GM21381 (cell line): Measurements from ENCODE around the gene PTH1R.

Experiments
- ATAC-seq: cut with Tn5 transposase; IDR thresholded peaks from one replicate; pipeline ENCODE4 v1.9.1; 2021; ENCODE audit warnings: mild to moderate bottlenecking, moderate library complexity; ENCODE audit not compliant: unreplicated experiment

The PTH1R gene

DNA sequence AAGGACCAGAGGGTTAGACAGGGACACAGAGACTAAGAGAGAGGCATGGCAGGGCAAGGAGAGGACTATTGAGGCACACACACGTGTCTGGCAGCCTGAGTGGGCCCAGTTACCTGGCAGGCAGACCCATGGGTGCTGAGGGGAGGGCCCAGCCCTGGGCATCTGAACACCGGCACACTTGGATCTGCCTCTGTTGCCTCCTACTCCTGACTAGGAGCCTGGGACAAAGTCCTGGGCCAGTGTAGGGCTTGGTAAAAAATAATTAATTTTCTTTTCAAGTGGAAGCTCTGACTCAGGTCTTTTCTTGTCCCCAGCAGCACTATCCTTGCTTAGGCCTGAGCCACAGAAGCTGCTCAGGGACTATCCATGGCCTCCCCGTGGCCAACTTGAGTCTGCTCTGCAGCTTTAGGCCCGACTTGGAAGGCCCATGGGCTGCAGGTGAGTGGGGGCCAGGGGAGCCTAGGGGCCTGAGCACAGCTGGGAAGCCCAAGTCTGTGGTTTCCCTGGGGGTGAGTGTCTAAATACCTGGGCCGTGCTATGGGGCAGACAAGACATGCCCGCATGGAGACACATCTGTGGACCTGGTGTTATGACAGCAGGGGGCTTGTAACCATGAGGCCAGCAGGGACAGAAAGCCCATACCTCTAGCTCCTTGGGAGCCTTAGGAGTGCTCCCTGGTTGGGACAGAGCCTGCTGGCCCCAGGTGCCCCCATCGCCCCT is at the start of gene PTH1R:
TSS of gene PTH1R (plus strand) at position 316 of the 720 bp plus-strand sequence. CDS start 5,839 bp downstream, outside the sequence.
- no peak for ATAC-seq

GRCh38 chr3:46829699-46830208 is 47.8 kb upstream of the PTH1R start:
- ATAC-seq = peak; percentile 89

DNA sequence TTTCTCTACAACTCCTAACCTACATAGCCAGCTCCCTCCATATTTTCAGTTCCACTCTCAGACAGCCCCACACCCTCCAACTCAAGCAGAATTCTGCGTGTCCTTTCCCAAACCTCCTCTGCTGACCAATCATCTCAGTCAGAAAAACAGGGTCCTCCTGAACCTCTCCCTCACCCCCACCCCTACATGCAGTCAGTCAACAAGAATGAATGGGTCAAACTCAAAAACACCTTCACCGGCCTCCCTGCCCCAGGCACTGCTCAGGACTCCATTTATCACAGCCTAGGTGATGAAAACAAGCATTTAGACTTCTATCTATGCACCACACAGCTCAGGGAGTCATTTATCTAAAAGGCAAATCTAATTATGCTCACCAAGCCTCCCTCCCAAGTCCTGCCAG is 46.7 kb upstream of the PTH1R start:
- no peak for ATAC-seq

GRCh38 chr3:46831316-46831715 is 46.2 kb upstream of the PTH1R start:
- ATAC-seq = no peak

DNA sequence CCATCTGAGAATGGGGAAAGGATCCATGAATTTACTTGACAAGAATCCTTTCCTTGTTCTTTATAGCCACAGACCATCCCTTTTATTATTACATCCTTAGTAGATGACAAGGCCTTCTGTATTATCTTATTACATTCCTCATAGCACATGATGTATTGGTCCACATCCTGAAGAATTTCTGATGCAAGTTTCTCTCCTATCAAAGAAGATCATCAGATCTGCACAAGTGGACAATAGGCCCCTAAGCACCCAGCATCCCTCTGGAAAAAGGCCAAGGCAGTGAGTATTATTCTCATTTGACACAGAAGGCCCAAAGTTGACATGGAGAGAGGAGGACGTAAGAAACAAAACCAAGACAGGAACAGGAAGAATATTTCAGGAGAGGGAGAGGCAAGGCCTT is 45.7 kb upstream of the PTH1R start:
- no peak for ATAC-seq

DNA sequence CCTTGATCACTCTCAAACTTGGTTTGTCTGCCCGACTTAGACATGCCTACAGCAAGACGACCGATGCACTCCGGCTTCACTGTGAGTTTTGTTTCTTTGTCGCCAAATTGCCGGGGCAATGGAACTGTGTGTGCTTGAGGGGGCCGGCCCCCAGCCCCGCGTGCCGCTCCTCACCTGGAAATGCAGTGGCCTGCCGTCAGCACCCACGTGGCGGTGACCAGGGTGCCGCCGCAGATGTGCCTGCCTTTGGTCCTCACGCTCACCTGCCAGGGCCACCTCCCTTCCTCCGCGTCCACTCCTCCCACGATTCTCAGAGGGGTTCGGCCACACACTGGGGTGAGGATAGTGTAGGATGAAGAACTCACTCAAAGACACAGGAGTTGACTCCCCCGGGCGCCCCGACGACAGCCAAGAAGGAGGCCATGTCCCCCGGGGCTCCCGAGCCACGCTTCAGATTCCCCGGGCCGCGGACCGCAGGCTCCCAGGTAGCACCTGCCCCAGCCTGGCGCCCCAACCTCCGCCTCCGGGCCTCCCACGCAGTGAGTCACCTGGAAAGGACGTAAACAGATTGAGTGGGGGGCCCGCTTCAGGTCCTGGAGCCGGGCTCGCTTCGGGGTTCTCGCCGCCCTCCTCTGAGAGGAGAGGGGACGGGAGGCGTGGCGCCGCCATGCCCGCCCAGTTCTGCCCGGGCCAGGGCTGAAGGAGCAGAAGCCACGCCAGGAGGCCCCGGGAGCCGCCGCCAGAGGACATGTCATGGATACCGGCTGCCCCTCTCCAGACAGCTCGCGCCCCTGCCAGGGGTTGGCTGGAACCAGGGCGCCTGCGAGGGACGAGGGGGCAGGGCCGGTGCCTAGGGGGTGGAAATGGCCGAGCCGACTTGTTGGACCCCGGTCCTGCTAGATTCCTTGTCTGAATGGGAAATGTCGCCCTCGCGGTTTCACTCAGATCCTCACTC is 43.9 kb upstream of the PTH1R start:
- no peak for ATAC-seq

DNA sequence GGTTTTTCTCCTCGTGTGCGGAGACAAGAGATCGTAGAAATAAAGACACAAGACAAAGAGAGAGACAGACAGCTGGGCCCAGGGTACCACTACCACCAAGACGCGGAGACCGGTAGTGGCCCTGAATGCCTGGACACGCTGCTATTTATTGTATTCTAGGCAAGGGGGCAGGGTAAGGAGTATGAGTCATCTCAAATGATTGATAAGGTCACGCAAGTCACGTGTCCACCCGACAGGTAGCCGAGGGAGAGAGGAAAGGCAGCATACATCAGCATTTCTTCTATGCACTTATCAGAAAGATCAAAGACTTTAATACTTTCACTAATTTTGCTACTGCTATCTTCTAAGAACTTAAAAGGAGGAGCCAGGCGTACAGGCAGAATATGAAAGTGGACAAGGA is 42.5 kb upstream of the PTH1R start:
- ATAC-seq = no peak

- ATAC-seq = no peak
These were observed 42.0 kb upstream of the PTH1R start for GRCh38 chr3:46835491-46835890.

GRCh38 chr3:46838301-46838700 is 39.2 kb upstream of the PTH1R start:
- ATAC-seq = no peak

- no peak for ATAC-seq
These were observed 37.0 kb upstream of the PTH1R start for GRCh38 chr3:46840491-46840890.

GRCh38 chr3:46843508-46843907 is 34.0 kb upstream of the PTH1R start:
- no peak for ATAC-seq

DNA sequence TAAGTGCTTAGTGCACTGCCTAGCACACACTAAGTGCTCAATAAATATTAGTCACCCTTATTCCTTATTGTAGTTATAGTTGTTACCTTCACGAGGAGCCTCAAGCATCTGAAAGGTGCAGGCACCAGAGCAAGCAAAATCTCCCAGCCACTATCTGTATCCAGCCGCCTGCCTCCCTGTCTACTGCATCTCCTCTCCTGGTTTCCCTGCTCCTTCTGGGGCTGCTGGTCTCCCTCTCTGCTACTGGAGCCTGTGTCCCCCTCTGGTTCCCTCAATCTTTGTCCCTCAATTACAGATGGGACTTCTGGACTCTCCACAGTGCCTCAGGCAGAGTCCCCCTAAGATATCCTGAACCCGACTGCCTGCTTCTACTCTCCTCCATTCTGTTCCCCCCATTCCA is 33.1 kb upstream of the PTH1R start:
- no peak for ATAC-seq

GRCh38 chr3:46844881-46845312 is 32.6 kb upstream of the PTH1R start:
- no peak for ATAC-seq

GRCh38 chr3:46845397-46845859 is 32.1 kb upstream of the PTH1R start:
- no peak for ATAC-seq

GRCh38 chr3:46845860-46846623 is 31.5 kb upstream of the PTH1R start:
- peak; percentile 62 for ATAC-seq

DNA sequence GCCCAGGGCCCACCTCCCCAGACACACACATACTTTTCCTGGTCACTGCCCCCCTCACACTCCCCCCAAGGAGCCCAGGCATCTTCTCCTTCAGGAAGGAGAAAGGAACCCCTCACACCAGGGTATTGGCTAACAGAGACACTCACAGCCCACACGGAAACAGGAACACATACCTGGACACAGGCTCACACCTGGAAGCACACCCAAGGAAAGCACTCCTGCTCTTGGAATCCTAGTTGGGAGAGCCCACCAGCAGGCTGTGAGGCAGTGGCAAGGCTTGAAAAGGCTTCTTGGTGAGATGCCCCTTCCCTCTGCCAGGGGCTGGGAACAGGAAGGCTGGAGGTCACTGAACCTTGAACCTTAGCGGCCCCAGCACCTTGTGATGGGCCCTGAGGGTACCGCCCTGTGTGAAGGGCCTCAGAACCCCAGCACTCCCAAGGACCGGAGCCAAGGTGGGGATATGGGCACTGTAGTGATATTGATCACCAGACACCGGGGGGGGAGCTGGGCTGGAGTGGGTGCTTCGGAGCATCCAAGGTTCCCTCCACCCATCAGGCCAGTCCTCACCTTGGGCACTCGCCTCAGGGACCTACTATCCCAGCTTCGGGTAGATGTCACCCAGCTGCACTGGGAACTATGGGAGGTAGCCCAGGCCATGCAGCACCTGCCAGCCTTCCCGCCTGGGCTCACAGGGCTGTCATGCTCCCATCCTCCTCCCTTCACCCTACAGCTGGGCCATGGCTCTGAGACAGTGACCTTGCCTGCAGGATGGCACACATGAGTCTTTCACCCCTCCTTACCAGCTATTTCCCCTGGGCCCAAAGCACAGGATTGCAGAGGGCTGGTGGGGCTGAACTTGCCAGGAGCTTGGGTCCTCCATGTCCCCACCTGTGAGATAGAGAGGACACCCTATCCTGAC is 30.6 kb upstream of the PTH1R start:
- no peak for ATAC-seq

- no peak for ATAC-seq
These were observed 29.8 kb upstream of the PTH1R start for GRCh38 chr3:46847744-46848143.

DNA sequence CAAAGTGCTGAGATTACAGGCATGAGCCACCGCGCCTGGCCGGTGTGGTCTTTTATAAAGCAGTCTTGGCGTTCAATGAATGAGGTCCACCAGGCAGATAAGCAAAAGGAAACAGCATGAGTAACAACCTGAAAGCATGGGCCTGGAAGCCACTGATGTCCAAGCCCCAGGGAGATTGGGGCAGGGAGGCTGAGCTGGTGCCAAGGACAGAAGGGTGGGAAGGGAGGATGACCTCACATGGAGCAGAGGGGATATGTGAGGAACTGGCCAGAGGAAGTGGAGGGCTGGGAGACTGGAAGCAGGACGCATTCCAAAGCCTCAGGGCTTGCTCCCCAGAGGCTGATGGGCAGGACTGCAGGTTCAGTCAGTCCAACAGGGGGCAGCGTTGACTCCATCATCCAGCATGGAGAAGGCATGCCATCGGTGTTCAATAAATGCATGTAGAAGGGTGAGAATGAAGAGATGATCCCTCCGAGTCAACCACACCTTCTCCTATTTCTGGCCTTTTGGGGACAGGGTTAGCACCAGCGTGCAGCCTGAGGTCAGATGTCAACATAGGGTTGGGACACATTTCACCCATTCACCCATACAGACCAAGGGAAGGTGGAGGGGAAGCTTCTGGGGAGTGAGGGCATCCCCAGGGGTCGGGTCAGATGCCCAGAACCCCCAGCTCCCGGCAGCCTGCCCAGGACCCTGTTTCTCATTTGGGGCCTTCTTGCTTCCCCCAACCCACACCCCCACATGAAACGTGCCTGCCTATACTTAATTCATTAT is 29.1 kb upstream of the PTH1R start:
- no peak for ATAC-seq

GRCh38 chr3:46849045-46849631 is 28.4 kb upstream of the PTH1R start:
- ATAC-seq = no peak
